Lung (tissue), 12 donors: ENCODE data around the gene MUS81. TPM values are rescaled to one million over a fixed set of nuclear protein-coding genes. Genes with fewer than 3 reads are reported as not detected.

Experiments
- ATAC-seq: fragments of 200-7000 bp; cut with Tn5 transposase; one replicate; pipeline ENCODE4 v1.9.1; 2020; ENCODE audit warnings: moderate number of reproducible peaks; ENCODE audit not compliant: insufficient read depth, low FRiP score
- DNase-seq, 3 donors: peaks; one replicate each; pipeline ENCODE4 v3.0.0-alpha.2; 2013 to 2017
- H3K27ac ChIP-seq, 2 donors: one replicate each; pipeline ENCODE4 v1.5.1; 2013; ENCODE audit warnings: mild to moderate bottlenecking in 2 of 2, moderate library complexity in 2 of 2, control low read depth in 1 of 2, inconsistent platforms in 1 of 2, low read depth in 1 of 2, low read length in 1 of 2
- H3K27me3 ChIP-seq, 3 donors: one replicate each; pipeline ENCODE4 v1.5.1; 2013; ENCODE audit warnings: low read length in 2 of 3; ENCODE audit not compliant: control insufficient read depth in 3 of 3, insufficient read depth in 3 of 3
- H3K36me3 ChIP-seq, 4 donors: one replicate each; pipeline ENCODE4 v1.5.1; 2013; ENCODE audit warnings: low read length in 4 of 4, mild to moderate bottlenecking in 1 of 4, moderate library complexity in 1 of 4; ENCODE audit not compliant: control insufficient read depth in 4 of 4, insufficient read depth in 4 of 4
- H3K4me1 ChIP-seq, 5 donors: one replicate each; pipeline ENCODE4 v1.5.1; 2013; ENCODE audit warnings: low read length in 5 of 5, mild to moderate bottlenecking in 2 of 5, moderate library complexity in 1 of 5; ENCODE audit not compliant: control insufficient read depth in 5 of 5, insufficient read depth in 5 of 5
- H3K4me3 ChIP-seq: one replicate; pipeline ENCODE4 v1.5.1; 2013; ENCODE audit warnings: mild to moderate bottlenecking, control low read depth, moderate library complexity
- H3K9ac ChIP-seq, 2 donors: one replicate each; pipeline ENCODE4 v1.5.1; 2013; ENCODE audit warnings: low read length in 2 of 2, control low read depth in 1 of 2; ENCODE audit not compliant: insufficient read depth in 1 of 2
- H3K9me3 ChIP-seq, 4 donors: one replicate each; pipeline ENCODE4 v1.5.1; 2013; ENCODE audit warnings: low read length in 3 of 4, mild to moderate bottlenecking in 1 of 4, moderate library complexity in 1 of 4; ENCODE audit not compliant: control insufficient read depth in 4 of 4, insufficient read depth in 3 of 4
- CTCF ChIP-seq: IDR thresholded peaks from 2 replicates; pipeline ENCODE4 v1.5.1; 2012; ENCODE audit warnings: mild to moderate bottlenecking; ENCODE audit errors: control extremely low read depth, extremely low read depth
- WGBS, 2 donors: extraction: QIAGEN DNeasy Blood & Tissue Kit; methylation state at CpG; one replicate each; pipeline ENCODE4 v1.1.7; 2013; 5-methylcytosine and 5-hydroxymethylcytosine counted together
- polyA plus RNA-seq, 2 donors: library from polyadenylated mRNA; stranded (reverse); fragments of 200-250 nt; gene quantifications; one replicate each; pipeline ENCODE4 v1.2.1, GENCODE V29; 2013
- total RNA-seq, 2 donors: library from RNA; depleted of rRNA in 1 of 2; stranded (reverse); fragments of >200 nt in 1 of 2; gene quantifications; one replicate each; pipeline ENCODE4 v1.2.1, GENCODE V29; 2014 to 2021
- donor health status: control.
- donor health status: control.
- donor health status: Bipolar disorder and iron deficiency.
- donor health status: healthy.
- donor health status: DM: yes; HTN: yes; CAD: no.

MUS81 gene
- total and polyA plus RNA-seq, 4 donors = 35.0 to 62.2 (median 53.8) TPM

DNA sequence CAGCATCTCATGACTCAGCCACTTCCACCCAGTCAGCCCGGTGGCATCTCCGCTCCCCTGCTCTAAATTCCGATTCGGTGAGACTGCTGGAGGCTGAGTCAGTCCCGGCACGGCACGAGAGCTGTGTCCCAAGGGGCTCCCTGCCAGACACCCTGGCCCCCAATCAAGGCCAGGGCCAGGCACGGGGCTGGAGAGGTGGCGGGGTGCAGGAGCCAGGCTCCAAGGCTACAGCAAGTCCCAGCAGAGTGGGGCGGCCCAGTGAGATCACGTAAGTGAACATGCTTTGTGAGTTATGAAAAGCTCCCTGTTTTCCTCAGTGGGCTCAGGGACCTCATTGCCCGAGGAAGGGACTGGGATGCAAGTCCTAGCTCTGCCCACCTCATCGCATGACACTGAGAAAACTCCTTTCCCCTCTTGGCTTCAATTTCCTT is 55.6 kb downstream of the MUS81 start:
- peaks cover 0 to 17% (median under 1%) of the 10 kb centered on the region in 4 donors for H3K36me3 ChIP-seq
- peaks cover 9 to 44% (median 30%) of the 10 kb centered on the region in 5 donors for H3K4me1 ChIP-seq
- ATAC-seq (peak; percentile 22), DNase-seq (no peak)
- H3K4me3 ChIP-seq = no peak overlapping the region
- H3K27ac ChIP-seq = peak overlapping the region; percentile 84 to 89
- no peaks in the 10 kb centered on the region for H3K27me3 ChIP-seq
- H3K9ac ChIP-seq = no peak overlapping the region
- WGBS, 2 donors = 29 to 34% methylated on average over 13 of the region's 13 CpGs
- no peak for TF ChIP-seq CTCF
- H3K9me3 ChIP-seq = no peaks in the 10 kb centered on the region

Other genes starting within 250 kb of the MUS81 start
- 100 to 1,000 TPM in 1 of 2 donors, 10 to 100 TPM in 1; 60.0 to 108 TPM for gene MAP3K11, start 246.2 kb upstream of the MUS81 start, total RNA-seq
- 10 to 100 TPM; 68.5 to 80.1 TPM for gene MAP3K11, start 246.2 kb upstream of the MUS81 start, polyA plus RNA-seq
- 10 to 100 TPM; 13.9 to 53.8 TPM for gene PCNX3, start 244.7 kb upstream of the MUS81 start, total RNA-seq
- gene PCNX3, start 244.7 kb upstream of the MUS81 start, polyA plus RNA-seq = 10 to 100 TPM; 16.1 to 24.8 TPM
- gene SIPA1, start 222.3 kb upstream of the MUS81 start, total RNA-seq = 10 to 100 TPM; 39.7 to 82.8 TPM
- gene SIPA1, start 222.3 kb upstream of the MUS81 start, polyA plus RNA-seq = 100 to 1,000 TPM in 1 of 2 donors, 10 to 100 TPM in 1; 82.8 to 102 TPM
- 10 to 100 TPM; 50.2 to 72.6 TPM for gene RELA, start 197.5 kb upstream of the MUS81 start, total RNA-seq
- gene RELA, start 197.5 kb upstream of the MUS81 start, polyA plus RNA-seq = 10 to 100 TPM; 34.8 to 65.8 TPM
- gene KAT5, start 148.2 kb upstream of the MUS81 start, total RNA-seq = 10 to 100 TPM; 45.3 to 88.6 TPM
- gene KAT5, start 148.2 kb upstream of the MUS81 start, polyA plus RNA-seq = 10 to 100 TPM; 70.0 to 95.3 TPM
- 10 to 100 TPM; 21.8 to 62.3 TPM for gene RNASEH2C, start 139.6 kb upstream of the MUS81 start, total RNA-seq
- gene RNASEH2C, start 139.6 kb upstream of the MUS81 start, polyA plus RNA-seq = 10 to 100 TPM; 88.5 to 97.7 TPM
- gene AP5B1, start 79.5 kb upstream of the MUS81 start, total RNA-seq = 10 to 100 TPM in 1 of 2 donors, 1 to 10 TPM in 1; 8.6 to 35.5 TPM
- gene AP5B1, start 79.5 kb upstream of the MUS81 start, polyA plus RNA-seq = 10 to 100 TPM; 13.0 to 35.1 TPM
- under 1 TPM; 0.17 to 0.77 TPM for gene OVOL1, start 73.4 kb upstream of the MUS81 start, total RNA-seq
- 1 to 10 TPM in 1 of 2 donors, under 1 TPM in 1; 0.96 to 1.4 TPM for gene OVOL1, start 73.4 kb upstream of the MUS81 start, polyA plus RNA-seq
- gene SNX32, start 26.5 kb upstream of the MUS81 start, total RNA-seq = under 1 TPM; 0.52 to 0.77 TPM
- under 1 TPM; 0.14 to 0.88 TPM for gene SNX32, start 26.5 kb upstream of the MUS81 start, polyA plus RNA-seq
- gene CFL1, start 2.3 kb upstream of the MUS81 start, total RNA-seq = 100 to 1,000 TPM; 387 to 967 TPM
- gene CFL1, start 2.3 kb upstream of the MUS81 start, polyA plus RNA-seq = 1,000 to 10,000 TPM in 1 of 2 donors, 100 to 1,000 TPM in 1; 493 to 1,282 TPM
- gene EFEMP2, start 12.4 kb downstream of the MUS81 start, total RNA-seq = 10 to 100 TPM; 62.8 to 67.0 TPM
- gene EFEMP2, start 12.4 kb downstream of the MUS81 start, polyA plus RNA-seq = 10 to 100 TPM; 34.2 to 44.8 TPM
- 1 to 10 TPM; 3.1 to 4.6 TPM for gene CTSW, start 19.4 kb downstream of the MUS81 start, total RNA-seq
- gene CTSW, start 19.4 kb downstream of the MUS81 start, polyA plus RNA-seq = 1 to 10 TPM; 2.9 to 8.7 TPM
- gene FIBP, start 28.0 kb downstream of the MUS81 start, total RNA-seq = 10 to 100 TPM; 49.8 to 74.6 TPM
- gene FIBP, start 28.0 kb downstream of the MUS81 start, polyA plus RNA-seq = 10 to 100 TPM; 47.1 to 77.2 TPM
- gene CCDC85B, start 30.2 kb downstream of the MUS81 start, total RNA-seq = 10 to 100 TPM; 20.7 to 55.4 TPM
- 10 to 100 TPM; 52.5 to 63.4 TPM for gene CCDC85B, start 30.2 kb downstream of the MUS81 start, polyA plus RNA-seq
- gene FOSL1, start 40.0 kb downstream of the MUS81 start, total RNA-seq = 10 to 100 TPM in 1 of 2 donors, under 1 TPM in 1; 0.43 to 11.4 TPM
- 10 to 100 TPM; 19.2 to 19.9 TPM for gene FOSL1, start 40.0 kb downstream of the MUS81 start, polyA plus RNA-seq
- 10 to 100 TPM; 17.9 to 38.8 TPM for gene C11orf68, start 58.6 kb downstream of the MUS81 start, total RNA-seq
- gene C11orf68, start 58.6 kb downstream of the MUS81 start, polyA plus RNA-seq = 10 to 100 TPM; 26.8 to 30.8 TPM
- 10 to 100 TPM; 40.8 to 92.7 TPM for gene DRAP1, start 59.0 kb downstream of the MUS81 start, total RNA-seq
- 100 to 1,000 TPM in 1 of 2 donors, 10 to 100 TPM in 1; 99.4 to 140 TPM for gene DRAP1, start 59.0 kb downstream of the MUS81 start, polyA plus RNA-seq
- under 1 TPM; 0.34 TPM for gene TSGA10IP, start 85.0 kb downstream of the MUS81 start, total RNA-seq
- under 1 TPM; 0.07 to 0.20 TPM for gene TSGA10IP, start 85.0 kb downstream of the MUS81 start, polyA plus RNA-seq
- gene SART1, start 101.3 kb downstream of the MUS81 start, total RNA-seq = 10 to 100 TPM; 31.4 to 52.3 TPM
- gene SART1, start 101.3 kb downstream of the MUS81 start, polyA plus RNA-seq = 100 to 1,000 TPM in 1 of 2 donors, 10 to 100 TPM in 1; 44.3 to 145 TPM
- gene EIF1AD, start 141.7 kb downstream of the MUS81 start, total RNA-seq = 10 to 100 TPM; 27.4 to 33.2 TPM
- gene EIF1AD, start 141.7 kb downstream of the MUS81 start, polyA plus RNA-seq = 10 to 100 TPM; 22.0 to 29.9 TPM
- gene BANF1, start 142.1 kb downstream of the MUS81 start, total RNA-seq = 100 to 1,000 TPM in 1 of 2 donors, 10 to 100 TPM in 1; 17.7 to 185 TPM
- gene BANF1, start 142.1 kb downstream of the MUS81 start, polyA plus RNA-seq = 100 to 1,000 TPM; 132 to 315 TPM
- gene CST6, start 151.6 kb downstream of the MUS81 start, total RNA-seq = 10 to 100 TPM in 1 of 2 donors, 1 to 10 TPM in 1; 7.1 to 17.7 TPM
- 10 to 100 TPM; 31.7 to 38.8 TPM for gene CST6, start 151.6 kb downstream of the MUS81 start, polyA plus RNA-seq
- 1 to 10 TPM in 1 of 2 donors, not detected in 1; 2.9 TPM for gene CATSPER1, start 166.0 kb downstream of the MUS81 start, total RNA-seq
- gene CATSPER1, start 166.0 kb downstream of the MUS81 start, polyA plus RNA-seq = 1 to 10 TPM; 3.1 to 3.3 TPM
- not detected for gene GAL3ST3, start 188.7 kb downstream of the MUS81 start, total RNA-seq
- gene GAL3ST3, start 188.7 kb downstream of the MUS81 start, polyA plus RNA-seq = not detected
- 100 to 1,000 TPM; 130 to 187 TPM for gene SF3B2, start 191.9 kb downstream of the MUS81 start, total RNA-seq
- gene SF3B2, start 191.9 kb downstream of the MUS81 start, polyA plus RNA-seq = 100 to 1,000 TPM in 1 of 2 donors, 10 to 100 TPM in 1; 78.0 to 139 TPM
- 10 to 100 TPM; 42.8 to 48.8 TPM for gene PACS1, start 209.8 kb downstream of the MUS81 start, total RNA-seq
- gene PACS1, start 209.8 kb downstream of the MUS81 start, polyA plus RNA-seq = 10 to 100 TPM; 22.2 to 26.6 TPM